AG08395 (cell line): Measurements from ENCODE around the gene HYAL2.

ENCODE experiments used
- DNase-seq: peaks from one replicate; pipeline ENCODE4 v3.0.0; 2012; ENCODE audit warnings: mixed read lengths, low spot score

HYAL2 gene, protein sequence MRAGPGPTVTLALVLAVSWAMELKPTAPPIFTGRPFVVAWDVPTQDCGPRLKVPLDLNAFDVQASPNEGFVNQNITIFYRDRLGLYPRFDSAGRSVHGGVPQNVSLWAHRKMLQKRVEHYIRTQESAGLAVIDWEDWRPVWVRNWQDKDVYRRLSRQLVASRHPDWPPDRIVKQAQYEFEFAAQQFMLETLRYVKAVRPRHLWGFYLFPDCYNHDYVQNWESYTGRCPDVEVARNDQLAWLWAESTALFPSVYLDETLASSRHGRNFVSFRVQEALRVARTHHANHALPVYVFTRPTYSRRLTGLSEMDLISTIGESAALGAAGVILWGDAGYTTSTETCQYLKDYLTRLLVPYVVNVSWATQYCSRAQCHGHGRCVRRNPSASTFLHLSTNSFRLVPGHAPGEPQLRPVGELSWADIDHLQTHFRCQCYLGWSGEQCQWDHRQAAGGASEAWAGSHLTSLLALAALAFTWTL

DNA sequence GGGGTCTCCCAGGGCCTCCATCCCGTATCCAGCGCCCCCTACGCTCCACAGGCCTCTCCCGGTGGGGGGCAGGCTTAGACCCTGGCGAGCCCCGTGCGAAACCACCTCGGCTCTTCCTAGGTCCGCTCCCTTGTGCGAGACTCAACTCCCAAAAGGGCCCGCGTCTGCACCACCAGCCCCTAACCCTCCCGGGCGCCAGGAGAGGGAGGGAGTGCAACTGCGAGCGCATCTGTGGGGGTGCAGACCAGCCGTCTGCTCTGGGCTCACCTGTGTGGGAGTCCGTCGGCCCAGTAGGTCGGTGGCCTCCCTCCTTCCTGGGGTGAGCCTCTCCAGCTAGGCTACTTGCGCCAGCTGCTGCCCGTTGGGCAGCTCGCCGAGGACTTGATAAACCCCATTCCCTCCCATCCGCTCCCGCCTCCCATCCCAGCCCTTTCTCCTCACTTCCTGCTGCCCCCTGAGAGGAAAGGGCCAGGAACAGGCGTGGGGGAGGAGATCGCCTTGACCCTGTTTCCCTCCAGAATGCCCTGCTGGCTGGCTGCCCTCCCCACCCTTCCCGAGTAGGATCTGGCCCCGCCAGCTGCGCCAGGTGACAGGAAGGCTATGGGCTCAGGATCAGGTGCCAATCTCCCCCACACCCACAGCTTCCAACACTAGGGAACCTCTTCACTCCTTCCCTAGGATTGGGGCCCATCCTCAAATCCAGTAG is at the start of gene HYAL2:
TSS of gene HYAL2 (minus strand) at position 360 of the 706 bp plus-strand sequence. CDS start 2,256 bp downstream, outside the sequence.
- DNase-seq = no peak

DNA sequence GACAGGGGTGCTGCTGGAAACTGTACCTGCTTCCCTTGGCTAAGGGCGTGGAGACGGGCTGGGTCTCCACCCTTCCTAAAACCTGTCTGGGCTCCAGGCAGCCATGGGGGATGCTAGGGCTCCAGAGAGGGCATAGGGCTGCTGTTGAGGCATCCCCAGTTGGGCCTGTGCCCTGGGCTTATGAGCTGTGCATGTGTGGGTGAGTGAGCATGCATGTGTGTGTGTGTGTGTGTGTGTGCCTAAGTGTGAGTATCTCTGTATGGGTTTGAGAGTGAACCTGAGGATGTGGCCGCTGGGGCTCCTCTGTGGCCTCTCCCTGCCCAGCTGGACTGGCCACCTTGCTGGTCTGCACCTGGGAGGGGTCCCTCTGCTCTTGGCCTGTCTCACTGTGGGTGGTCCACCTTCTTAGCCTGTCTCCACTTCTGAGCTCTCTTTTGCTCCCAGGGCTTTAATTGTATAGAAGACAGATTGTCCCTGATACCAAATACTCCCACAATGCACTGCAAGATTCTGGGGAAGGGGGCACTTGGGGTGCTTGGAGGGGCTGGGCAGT is 48.7 kb upstream of the HYAL2 start:
- DNase-seq = no peak

GRCh38 chr3:50370594-50370993 is 48.0 kb upstream of the HYAL2 start:
- DNase-seq = no peak

DNA sequence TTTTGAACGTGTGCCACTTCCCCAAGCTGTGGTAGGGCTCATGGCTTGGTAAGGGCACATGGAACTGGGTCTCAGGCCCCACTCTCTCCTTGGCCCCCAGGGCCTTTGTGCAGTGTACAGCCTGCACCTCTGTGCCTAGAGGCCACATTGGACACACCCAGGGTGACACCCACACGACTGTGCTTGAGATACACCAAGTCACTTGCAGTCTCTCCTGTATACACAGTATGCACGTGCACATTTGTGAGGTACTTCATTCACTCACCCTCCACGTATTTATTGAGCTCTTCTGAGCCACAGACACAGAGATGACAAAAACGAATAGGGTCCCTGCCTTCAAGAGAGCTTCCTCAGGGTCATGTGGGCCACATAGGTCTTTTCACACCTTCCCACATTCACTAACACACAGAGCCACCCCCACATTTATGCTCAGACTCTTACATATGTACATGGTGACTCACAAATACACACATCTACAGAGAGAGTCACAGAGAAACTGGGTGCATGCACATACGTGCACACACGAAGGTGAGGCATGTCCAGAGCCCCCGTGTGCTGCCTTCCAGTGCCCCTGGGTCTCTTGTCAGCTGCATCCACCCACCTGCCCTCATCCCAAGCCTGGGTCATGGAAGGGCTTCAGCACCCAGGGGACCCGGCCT is 46.6 kb upstream of the HYAL2 start:
- no peak for DNase-seq

DNA sequence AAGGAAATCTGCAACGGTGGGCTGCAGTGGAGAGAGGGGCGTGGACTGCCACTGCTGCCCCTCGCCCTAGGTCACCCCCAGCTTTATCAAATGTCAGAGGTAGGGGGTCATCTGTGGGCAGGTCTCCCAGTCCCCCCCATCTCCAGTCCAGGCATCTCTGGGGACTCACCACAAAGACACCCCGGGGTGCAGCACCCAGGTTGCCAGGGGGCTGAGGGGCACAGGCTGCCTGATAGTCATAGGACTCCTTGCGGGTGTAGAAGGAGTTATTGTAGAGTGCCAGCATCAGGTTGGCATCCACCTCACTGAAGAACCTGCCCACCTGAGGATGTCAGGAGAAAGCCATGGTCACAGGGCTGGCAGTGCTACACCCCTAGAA is 43.3 kb upstream of the HYAL2 start:
- no peak for DNase-seq

GRCh38 chr3:50365080-50365841 is 42.7 kb upstream of the HYAL2 start:
- DNase-seq = peak; percentile 93

- peak; percentile 34 for DNase-seq
Measured at GRCh38 chr3:50364573-50365079, 42.1 kb upstream of the HYAL2 start.

- no peak for DNase-seq
Measured at GRCh38 chr3:50359760-50360110, 37.2 kb upstream of the HYAL2 start.

GRCh38 chr3:50358911-50359759 is 36.6 kb upstream of the HYAL2 start, which contains the start of gene TMEM115:
Gene TMEM115 (minus strand): TSS chr3:50359521. CDS start chr3:50359063, 458 bp downstream.
- DNase-seq = peak; percentile 99

- no peak for DNase-seq
Measured at GRCh38 chr3:50358355-50358910, 35.9 kb upstream of the HYAL2 start.

DNA sequence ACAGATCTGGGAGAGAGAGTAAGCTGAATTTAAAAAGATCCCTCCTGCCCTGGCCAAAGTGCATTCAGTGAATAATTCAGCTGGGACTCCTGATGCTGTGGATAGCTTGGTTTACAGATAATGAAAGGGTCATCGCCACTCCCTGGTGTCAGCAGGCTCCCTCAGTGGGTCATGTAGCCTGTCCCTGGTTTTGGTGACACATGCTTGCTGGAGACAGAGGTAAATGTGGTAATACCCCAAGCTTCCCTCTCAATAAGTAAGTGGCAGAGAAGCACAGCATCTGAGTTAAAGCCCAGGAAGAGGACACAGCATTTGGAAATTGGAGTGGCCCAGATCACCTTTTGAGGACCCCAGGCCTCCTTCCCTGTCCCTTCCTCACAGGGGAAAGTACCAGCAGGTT is 34.9 kb upstream of the HYAL2 start:
- no peak for DNase-seq

DNA sequence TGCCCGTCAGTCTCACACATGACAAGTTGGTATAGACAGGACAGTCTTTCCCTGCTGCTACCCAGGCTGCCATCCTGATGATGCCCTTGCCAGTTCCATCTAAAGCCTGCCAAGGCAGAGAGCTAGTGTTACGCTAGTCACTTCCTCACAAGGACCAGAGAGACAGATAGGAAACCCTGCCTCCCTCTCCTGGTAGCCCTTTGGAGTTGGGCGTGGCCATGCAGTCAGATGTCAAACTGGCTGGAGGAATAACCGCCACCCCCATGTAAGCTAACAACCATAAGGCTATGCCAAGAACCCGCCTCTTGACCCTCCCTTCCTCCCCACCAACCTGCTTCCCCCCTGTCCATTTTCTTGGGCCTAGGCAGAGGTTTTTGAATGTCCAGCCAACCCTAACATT is 34.0 kb upstream of the HYAL2 start:
- peak; percentile 41 for DNase-seq

DNA sequence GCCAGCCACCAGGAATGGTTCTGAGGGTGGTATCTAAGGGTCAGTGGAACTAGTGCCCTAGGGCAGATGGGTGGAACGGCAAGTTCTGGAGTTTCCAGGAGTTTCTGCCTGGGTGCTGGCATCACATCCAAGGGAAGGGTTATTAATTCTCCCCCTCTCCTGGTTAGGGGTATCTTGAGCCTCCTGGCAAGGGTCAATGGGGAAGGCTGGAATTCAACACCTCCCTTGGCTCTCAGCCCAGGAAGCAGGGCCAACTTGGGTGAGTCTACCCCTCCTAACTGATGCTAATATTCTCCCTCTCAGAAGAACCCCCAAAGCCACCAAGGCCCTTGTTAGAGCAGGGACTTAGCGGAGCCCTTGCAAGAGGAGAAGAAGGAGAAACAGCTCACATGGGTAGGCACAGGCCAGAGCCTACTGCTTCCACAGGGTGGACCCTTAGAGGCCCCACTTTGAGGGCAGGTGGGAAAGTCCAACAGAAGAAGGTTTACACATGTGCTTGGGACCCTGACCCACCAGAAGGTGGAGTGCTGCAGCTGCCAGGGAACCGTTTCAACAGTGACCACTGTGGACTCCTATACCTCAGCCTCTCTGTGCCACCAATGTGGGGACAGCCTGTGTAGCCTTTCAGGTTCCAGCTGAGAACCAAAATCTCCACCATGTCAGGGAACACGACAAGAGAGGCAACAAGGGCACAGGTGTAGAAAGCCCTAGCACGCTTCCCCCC is 33.4 kb upstream of the HYAL2 start:
- DNase-seq = no peak

DNA sequence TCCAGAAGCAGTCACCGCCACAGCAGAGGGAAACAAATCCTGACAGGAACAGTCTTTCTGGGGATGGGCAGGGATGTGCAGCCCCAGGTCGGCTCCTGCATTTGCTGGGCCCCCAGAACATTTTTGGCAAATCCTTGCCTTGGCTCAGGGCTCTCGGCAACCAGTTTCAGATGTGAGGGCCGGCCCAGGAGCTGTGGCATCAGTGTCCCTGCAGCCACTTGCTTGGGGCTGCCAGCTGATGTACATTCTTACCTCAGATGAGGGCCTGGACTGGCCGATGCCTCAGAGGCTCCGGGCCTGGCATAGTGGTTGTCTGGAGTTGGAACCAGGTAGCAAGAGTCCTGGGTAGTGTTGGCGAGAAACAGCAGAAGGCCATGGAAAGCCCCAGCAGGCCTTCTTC is 32.3 kb upstream of the HYAL2 start:
- DNase-seq = no peak

GRCh38 chr3:50354186-50354764 is 31.7 kb upstream of the HYAL2 start:
- DNase-seq = no peak

- DNase-seq = no peak
Measured at GRCh38 chr3:50353245-50354004, 30.9 kb upstream of the HYAL2 start.

GRCh38 chr3:50352781-50353180 is 30.2 kb upstream of the HYAL2 start:
- DNase-seq = peak; percentile 32

DNA sequence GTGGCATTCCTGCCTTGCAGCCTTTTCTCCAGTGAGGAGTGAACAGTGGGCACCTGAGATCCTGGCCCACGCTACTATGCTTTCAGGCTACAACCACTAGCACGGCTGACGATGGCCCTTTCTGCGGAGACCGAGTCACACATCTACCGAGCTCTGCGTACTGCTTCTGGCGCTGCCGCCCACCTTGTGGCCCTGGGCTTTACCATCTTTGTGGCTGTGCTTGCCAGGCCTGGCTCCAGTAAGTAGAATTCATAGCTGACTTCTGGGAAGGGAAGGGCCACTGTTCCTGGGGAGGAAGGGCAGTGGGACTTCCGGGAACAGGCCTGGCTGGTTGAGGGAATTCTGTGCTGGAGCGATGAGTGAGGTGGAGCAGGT is 28.8 kb upstream of the HYAL2 start:
- DNase-seq = no peak
